ENCODE results near the gene PLAAT1.

DNA sequence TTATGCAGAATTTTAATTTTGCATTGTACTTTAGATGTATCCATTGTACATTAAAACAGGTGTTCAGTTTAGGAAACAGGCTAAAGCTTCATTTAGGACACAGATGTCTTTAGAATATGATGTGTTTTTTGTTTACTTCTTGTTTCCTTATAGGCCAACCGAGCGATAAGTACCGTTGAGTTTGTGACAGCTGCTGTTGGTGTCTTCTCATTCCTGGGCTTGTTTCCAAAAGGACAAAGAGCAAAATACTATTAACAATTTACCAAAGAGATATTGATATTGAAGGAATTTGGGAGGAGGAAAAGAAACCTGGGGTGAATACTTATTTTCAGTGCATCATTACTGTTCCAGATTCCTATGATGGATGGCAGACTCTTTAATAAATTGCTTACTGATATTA is 29.4 kb downstream of the PLAAT1 start:
- no peak for TF ChIP-seq YY1 (IDR thresholded peaks at IDR 0.05; ENCODE audit: low read depth)
- no peak for TF ChIP-seq TAF1 (IDR thresholded peaks at IDR 0.05; ENCODE audit: low read depth)
- TF ChIP-seq CEBPB (IDR thresholded peaks at IDR 0.05): no peak
- TF ChIP-seq, protein P1, sequence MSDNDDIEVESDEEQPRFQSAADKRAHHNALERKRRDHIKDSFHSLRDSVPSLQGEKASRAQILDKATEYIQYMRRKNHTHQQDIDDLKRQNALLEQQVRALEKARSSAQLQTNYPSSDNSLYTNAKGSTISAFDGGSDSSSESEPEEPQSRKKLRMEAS (IDR thresholded peaks at IDR 0.05): no peak
- no peak for TF ChIP-seq RAD21 (IDR thresholded peaks at IDR 0.05; ENCODE audit: low read depth)
- no peak for TF ChIP-seq FOXM1 (IDR thresholded peaks at IDR 0.05; ENCODE audit: borderline replicate concordance, low read depth)
- TF ChIP-seq, protein P2, sequence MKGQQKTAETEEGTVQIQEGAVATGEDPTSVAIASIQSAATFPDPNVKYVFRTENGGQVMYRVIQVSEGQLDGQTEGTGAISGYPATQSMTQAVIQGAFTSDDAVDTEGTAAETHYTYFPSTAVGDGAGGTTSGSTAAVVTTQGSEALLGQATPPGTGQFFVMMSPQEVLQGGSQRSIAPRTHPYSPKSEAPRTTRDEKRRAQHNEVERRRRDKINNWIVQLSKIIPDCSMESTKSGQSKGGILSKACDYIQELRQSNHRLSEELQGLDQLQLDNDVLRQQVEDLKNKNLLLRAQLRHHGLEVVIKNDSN (IDR thresholded peaks at IDR 0.05): no peak
- TF ChIP-seq CREB1 (IDR thresholded peaks at IDR 0.05; ENCODE audit: low read depth): no peak
- no peak for TF ChIP-seq EP300 (IDR thresholded peaks at IDR 0.05; ENCODE audit: borderline replicate concordance)
- no peak for TF ChIP-seq EGR1 (IDR thresholded peaks at IDR 0.05)
- TF ChIP-seq, protein P3, sequence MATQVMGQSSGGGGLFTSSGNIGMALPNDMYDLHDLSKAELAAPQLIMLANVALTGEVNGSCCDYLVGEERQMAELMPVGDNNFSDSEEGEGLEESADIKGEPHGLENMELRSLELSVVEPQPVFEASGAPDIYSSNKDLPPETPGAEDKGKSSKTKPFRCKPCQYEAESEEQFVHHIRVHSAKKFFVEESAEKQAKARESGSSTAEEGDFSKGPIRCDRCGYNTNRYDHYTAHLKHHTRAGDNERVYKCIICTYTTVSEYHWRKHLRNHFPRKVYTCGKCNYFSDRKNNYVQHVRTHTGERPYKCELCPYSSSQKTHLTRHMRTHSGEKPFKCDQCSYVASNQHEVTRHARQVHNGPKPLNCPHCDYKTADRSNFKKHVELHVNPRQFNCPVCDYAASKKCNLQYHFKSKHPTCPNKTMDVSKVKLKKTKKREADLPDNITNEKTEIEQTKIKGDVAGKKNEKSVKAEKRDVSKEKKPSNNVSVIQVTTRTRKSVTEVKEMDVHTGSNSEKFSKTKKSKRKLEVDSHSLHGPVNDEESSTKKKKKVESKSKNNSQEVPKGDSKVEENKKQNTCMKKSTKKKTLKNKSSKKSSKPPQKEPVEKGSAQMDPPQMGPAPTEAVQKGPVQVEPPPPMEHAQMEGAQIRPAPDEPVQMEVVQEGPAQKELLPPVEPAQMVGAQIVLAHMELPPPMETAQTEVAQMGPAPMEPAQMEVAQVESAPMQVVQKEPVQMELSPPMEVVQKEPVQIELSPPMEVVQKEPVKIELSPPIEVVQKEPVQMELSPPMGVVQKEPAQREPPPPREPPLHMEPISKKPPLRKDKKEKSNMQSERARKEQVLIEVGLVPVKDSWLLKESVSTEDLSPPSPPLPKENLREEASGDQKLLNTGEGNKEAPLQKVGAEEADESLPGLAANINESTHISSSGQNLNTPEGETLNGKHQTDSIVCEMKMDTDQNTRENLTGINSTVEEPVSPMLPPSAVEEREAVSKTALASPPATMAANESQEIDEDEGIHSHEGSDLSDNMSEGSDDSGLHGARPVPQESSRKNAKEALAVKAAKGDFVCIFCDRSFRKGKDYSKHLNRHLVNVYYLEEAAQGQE (IDR thresholded peaks at IDR 0.05; ENCODE audit: low read depth): no peak
